Measurements from ENCODE around the gene URAD.

GRCh38 chr13:28014301-28014700, 25.8 kb upstream of the URAD start:
- TF ChIP-seq CTCF (IDR thresholded peaks at IDR 0.05; ENCODE audit: low read depth, low read length): no peak
- no peak for TF ChIP-seq POLR2A (IDR thresholded peaks at IDR 0.05; ENCODE audit: extremely low read depth, insufficient read length)
- no peak for TF ChIP-seq MAX (IDR thresholded peaks at IDR 0.05; ENCODE audit: low read depth, low read length)
- TF ChIP-seq MYC (IDR thresholded peaks at IDR 0.05; ENCODE audit: low read depth, low read length): no peak

All from NB4 (cell line).